Endothelial cell of umbilical vein (primary cell): ENCODE data around the gene SLC35A5.

Experiments
- CTCF ChIP-seq, 2 donors: IDR thresholded peaks; 1 replicate in 1 of 2; 2 replicates in 1 of 2; pipeline ENCODE4 v1.5.1; 2011; ENCODE audit warnings: low read length in 2 of 2, mild to moderate bottlenecking in 2 of 2, moderate library complexity in 2 of 2, control low read depth in 1 of 2, inconsistent platforms in 1 of 2, low read depth in 1 of 2; ENCODE audit not compliant: insufficient read depth in 1 of 2; ENCODE audit errors: extremely low read depth in 1 of 2
- EZH2 ChIP-seq: IDR thresholded peaks from 2 replicates; pipeline ENCODE4 v1.6.1; 2012; ENCODE audit warnings: borderline replicate concordance, low read depth, mild to moderate bottlenecking, moderate library complexity, low read length, inconsistent platforms; ENCODE audit not compliant: severe bottlenecking
- MAX ChIP-seq: IDR thresholded peaks from 2 replicates; pipeline ENCODE4 v1.6.1; 2011; ENCODE audit not compliant: insufficient read depth, insufficient read length

- TF ChIP-seq EZH2, result no peak
- no peak for TF ChIP-seq MAX
- TF ChIP-seq CTCF (IDR thresholded peaks at IDR 0.05; ENCODE audit: extremely low read depth in 1 of 2, insufficient read depth in 1 of 2, low read depth in 1 of 2, low read length in 2 of 2), result no peak
Measured at GRCh38 chr3:112623213-112623612, 61.4 kb downstream of the SLC35A5 start.
